Posterior vena cava (tissue), 2 donors: ENCODE results near the gene SPEN. TPM values are rescaled to one million over a fixed set of nuclear protein-coding genes. Genes with fewer than 3 reads are reported as not detected.
"Not testable (repeated sequence)": the region's sequence is repeated elsewhere in the genome, so short reads cannot be mapped to it uniquely, and the experiment has no call there.

ENCODE experiments used
- DNase-seq: peaks from one replicate; pipeline ENCODE4 v3.0.0-alpha.2; 2020; ENCODE audit warnings: low spot score
- intact Hi-C, 2 donors: fragments of 100-400 bp; cut with DNase I; formaldehyde crosslinking; loops; one replicate each; pipeline versions ENCODE4 v1.14.1 to v1.14.2; 2022 to 2023
- total RNA-seq, 2 donors: library from RNA; stranded (reverse); fragmentation: NEBNext Ultra II Directional; extraction: Animal tissue kit (Norgen Biotek cat#: 25700); gene quantifications; one replicate each; pipeline ENCODE4 v1.2.1, GENCODE V29; 2021
- donor health status: DM: yes; HTN: yes; CAD: no.
- donor health status: DM: yes; HTN: yes; CAD: no.

The SPEN gene
- total RNA-seq, 2 donors from 2014 or later = 59.9 to 68.5 TPM

DNA sequence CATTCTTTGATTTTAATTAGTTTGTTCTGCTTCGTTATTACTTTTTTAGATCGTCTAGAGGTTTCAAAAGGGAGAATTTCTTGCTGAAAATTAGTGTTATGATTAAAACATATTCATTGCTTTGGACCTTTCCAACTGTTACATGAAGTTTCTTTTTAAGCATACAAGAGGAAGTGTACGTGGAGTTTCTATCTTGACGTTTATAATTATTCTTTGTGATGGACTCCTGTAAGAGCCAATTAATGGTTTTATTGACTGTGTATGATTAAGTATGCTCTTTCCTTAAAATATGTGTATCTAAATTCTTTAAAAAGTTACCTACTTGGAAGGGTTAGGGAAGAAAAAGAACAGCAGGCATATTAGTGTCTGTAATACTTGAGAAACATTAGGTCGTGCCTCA is 37.8 kb downstream of the SPEN start:
- intact Hi-C loops = loop anchor here in 1 of 2 donors (5.0 to 10.0 kb wide), 2 partner anchors 38 to 90 kb away; partner anchors contain the start of gene SPEN

DNA sequence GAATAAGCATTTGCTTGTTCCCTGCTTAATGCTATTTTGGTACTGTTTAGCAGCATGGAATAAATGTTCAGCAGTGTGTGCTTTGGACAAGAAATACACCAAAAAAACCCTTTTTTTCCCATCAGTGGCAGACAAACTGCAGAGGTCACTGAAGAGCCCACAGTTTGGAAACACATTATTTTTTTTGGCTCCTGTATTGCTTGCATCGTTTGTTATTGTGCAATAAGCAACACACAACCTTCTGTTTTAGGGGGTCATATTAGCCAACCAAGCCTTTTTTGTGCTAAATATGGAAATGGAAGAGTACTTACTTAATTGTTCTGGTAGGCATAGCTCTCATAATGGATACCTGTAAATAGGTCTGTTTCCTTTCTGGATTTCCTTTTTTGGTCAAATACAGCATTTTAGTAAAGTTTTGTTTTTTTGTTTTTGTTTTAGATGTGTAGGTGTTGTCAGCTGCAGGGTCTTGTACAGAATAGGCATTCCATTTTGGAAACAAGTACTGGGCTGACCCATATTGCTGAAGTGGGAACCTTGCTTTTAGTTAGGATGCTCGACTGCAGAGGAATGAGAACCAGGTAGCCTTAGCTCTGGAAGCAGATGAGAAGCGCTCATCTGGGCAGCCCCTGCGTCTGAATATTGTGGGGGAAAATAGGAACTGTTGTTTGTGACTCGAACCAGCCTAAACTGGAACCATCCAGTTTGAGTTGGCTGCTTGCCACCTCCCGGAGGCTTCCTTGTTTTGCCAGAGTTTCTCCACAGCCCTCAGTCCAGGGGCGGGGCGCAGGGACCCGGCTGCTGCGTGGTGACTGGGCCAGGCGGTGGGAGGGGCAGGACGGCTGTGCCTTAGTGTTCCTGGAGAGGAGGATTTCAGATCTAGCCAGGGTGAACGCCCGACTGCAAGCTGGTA is 38.4 kb downstream of the SPEN start:
- peak; percentile 99 for DNase-seq
- intact Hi-C loops = loop anchor here in 1 of 2 donors (5.0 to 10.0 kb wide), 2 partner anchors 39 to 91 kb away; partner anchors contain the start of gene SPEN

More for the DNA sequence above, 37.8 kb downstream of the SPEN start:
- DNase-seq = no peak

DNA sequence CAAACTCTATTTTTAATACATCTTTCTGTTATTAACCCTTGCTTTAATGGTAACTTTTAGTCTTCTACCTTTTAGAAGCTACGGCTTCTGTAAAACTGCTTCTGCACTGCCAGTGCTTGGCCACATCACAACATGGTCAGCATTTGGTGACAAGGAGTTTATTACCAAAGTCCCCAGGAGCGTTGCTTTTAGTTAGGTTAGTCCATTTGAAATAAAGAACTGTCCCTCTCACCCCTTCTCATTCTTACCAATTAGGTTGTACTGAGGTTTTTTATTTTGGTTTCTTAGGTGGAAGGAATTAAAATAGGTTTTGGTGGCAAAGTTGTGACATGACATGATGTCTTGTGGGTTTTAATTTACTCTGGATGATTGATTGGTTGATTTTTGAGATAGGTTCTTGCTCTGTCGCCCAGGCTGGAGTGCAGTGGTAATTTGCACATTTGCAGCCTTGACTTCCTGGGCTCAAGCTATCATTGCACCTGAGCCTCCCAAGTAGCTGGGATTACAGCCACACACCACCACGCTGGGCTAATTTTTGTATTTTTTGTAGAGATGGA is 39.2 kb downstream of the SPEN start:
- no peak for DNase-seq
- intact Hi-C loops = loop anchor here in 1 of 2 donors (5.0 to 10.0 kb wide), 2 partner anchors 39 to 92 kb away; partner anchors contain the start of gene SPEN

GRCh38 chr1:15892857-15893599 is 45.5 kb downstream of the SPEN start:
- DNase-seq, intact Hi-C loops: not testable (repeated sequence)

- no peak for DNase-seq
- intact Hi-C loops = no loop called here
Measured at GRCh38 chr1:15895233-15895632, 47.7 kb downstream of the SPEN start.

GRCh38 chr1:15896841-15897610 is 49.5 kb downstream of the SPEN start:
- intact Hi-C loops, DNase-seq: not testable (repeated sequence)

DNA sequence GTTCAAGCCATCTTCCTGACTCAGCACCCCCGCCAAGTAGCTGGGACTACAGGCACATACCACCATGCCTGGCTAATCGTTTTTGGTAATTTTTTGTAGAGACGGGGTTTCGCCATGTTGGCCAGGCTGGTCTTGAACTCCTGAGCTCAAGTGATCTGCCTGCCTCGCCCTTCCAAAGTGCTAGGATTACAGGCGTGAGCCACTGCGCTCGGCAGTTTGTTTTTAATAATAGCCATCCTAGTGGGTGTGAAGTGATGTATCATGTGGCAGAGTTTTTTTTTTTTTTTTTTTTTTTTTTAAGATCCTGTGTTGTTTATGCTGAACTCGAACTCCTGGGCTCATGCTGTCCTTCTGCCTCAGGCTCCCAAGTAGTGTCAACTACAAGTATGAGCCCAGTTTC is 51.8 kb downstream of the SPEN start:
- DNase-seq = no peak
- intact Hi-C loops = no loop called here

DNA sequence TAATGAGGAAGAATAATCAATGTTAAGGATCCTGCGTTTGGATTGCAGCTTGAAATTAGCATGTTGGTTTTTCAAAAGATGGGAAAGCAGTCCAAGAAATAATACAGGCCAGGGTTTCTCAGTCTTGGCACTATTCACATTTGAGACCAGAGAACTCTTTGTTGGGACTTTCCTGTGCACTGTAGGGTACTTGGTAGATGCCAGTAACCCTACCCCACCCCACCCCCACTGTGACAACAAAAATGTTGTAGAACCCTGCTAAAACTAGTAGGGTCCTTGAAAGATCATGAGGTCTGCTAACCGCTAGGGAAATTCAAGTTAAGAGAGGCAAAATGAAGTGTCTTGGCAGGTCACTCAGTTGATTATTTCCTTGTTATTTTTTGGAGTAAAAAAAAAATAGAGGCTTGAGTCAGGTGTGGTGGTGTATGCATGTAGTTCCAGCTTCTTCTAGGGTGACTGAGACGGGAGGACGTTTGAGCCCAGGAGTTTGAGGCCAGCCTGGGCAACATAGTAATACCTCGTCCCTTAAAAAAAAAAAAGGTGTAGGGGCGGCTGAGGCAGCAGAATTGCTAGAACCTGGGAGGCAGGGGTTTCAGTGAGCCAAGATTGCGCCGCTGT is 53.3 kb downstream of the SPEN start:
- intact Hi-C loops = no loop called here
- no peak for DNase-seq

DNA sequence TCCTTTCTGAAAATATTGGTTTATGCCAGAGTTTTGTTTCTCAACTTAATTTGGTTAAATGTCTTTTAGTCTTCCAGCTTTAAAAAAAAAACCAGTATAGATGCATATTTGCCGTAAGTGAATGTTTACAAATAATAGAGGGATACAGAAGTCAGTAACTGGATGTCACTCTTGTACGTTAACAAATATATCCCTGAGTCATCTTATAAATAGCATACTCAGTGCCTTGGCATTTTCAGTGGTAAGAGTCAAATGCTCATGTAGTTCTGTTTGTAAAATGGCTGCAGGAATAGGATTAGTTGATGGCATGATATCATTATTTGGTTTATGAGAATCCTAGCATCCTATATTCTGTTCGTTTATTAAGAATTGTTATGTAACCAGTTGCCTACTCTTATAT is 55.4 kb downstream of the SPEN start:
- DNase-seq = no peak
- intact Hi-C loops = no loop called here

GRCh38 chr1:15908597-15908996 is 61.1 kb downstream of the SPEN start:
- intact Hi-C loops = no loop called here
- no peak for DNase-seq

GRCh38 chr1:15911141-15911540 is 63.6 kb downstream of the SPEN start:
- no peak for DNase-seq
- intact Hi-C loops = no loop called here

DNA sequence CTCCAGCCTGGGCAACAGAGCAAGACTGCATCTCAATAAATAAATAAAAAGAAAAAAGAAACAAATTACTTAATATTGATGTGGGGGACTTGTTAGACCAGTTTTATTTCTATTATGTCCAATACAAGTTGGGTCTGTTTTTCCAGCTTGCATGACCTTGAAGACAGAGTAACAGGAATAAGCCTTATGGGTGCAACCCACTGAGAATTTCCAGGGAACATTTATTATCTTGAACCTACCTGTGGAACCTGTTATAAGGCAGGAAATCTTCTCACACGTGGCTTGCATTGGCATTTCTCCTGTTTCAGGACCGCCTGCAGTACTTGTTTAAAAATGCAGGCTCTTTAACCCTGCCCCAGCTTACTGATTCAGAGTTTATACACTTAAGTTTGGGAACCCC is 64.4 kb downstream of the SPEN start:
- intact Hi-C loops = no loop called here
- DNase-seq = no peak

- intact Hi-C loops, DNase-seq: not testable (repeated sequence)
Measured at GRCh38 chr1:15913607-15914006, 66.1 kb downstream of the SPEN start.

DNA sequence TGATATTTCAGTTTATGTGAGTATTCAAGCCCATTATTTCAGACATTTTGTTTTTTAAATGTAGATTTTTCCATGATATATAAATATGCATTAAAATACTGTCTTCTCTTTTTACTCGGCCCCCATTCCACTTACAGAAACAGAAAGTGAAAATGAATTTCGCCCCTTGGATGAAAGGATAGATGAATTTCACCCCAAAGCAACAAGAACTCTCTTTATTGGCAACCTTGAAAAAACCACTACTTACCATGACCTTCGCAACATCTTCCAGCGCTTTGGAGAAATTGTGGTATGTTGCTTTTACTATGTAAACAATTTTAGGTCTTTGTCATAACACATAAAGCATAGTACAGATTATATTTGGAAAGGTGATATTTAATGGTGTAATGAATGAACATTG is 68.5 kb downstream of the SPEN start:
- intact Hi-C loops = no loop called here

GRCh38 chr1:15916417-15916816 is 68.9 kb downstream of the SPEN start:
- no peak for DNase-seq
- intact Hi-C loops = no loop called here

More for the DNA sequence above, 68.5 kb downstream of the SPEN start:
- DNase-seq = no peak

GRCh38 chr1:15916916-15917315 is 69.4 kb downstream of the SPEN start:
- no peak for DNase-seq
- intact Hi-C loops = no loop called here

GRCh38 chr1:15918962-15919715 is 71.6 kb downstream of the SPEN start:
- no peak for DNase-seq
- intact Hi-C loops = no loop called here

DNA sequence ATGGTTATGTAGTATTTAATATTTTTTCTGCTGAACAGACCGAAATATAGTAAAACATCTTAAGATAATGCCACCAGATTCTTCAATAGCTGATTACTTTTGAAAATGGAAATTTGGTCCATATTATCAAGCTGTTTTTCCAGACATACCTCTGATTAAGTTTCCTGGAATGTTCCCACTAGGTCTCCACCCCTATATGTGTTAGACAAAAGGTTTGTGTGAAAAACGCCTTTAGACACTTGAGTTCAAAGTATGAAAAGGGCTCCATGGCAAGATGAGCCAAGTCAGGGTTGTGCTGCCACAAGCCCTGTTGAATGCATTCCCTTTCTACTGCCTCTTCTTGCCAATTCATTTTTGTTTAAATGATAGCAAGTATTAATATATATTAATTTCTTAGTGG is 75.7 kb downstream of the SPEN start:
- no peak for DNase-seq
- intact Hi-C loops = no loop called here
